BLaER1 treated with 17β-estradiol and CSF1 and Interleukin-3, amounts not matched to agents 10 nM and 100 nM (cell line): ENCODE results near the gene MOCOS.

Experiments used
- H3K27ac ChIP-seq, 11 experiments: shearing (Covaris generic); formaldehyde crosslinking; 2 replicates each; pipeline ENCODE4 v1.8.1; 2022
- H3K27me3 ChIP-seq, 11 experiments: shearing (Covaris generic); formaldehyde crosslinking; 2 replicates each; pipeline ENCODE4 v1.8.1; 2022
- H3K36me3 ChIP-seq, 11 experiments: shearing (Covaris generic); formaldehyde crosslinking; 2 replicates each; pipeline ENCODE4 v1.8.1; 2022
- H3K4me1 ChIP-seq, 10 experiments: shearing (Covaris generic); formaldehyde crosslinking; 2 replicates each; pipeline ENCODE4 v1.8.1; 2022
- H3K4me2 ChIP-seq, 11 experiments: shearing (Covaris generic); formaldehyde crosslinking; 2 replicates each; pipeline ENCODE4 v1.8.1; 2022
- H3K4me3 ChIP-seq, 10 experiments: shearing (Covaris generic); formaldehyde crosslinking; 2 replicates each; pipeline ENCODE4 v1.8.1; 2022
- H3K9ac ChIP-seq, 11 experiments: shearing (Covaris generic); formaldehyde crosslinking; 2 replicates each; pipeline ENCODE4 v1.8.1; 2022
- H3K9me3 ChIP-seq, 11 experiments: shearing (Covaris generic); formaldehyde crosslinking; replicated peaks in 1 of 11; 2 replicates each; pipeline ENCODE4 v1.8.1; 2022
- H4K20me1 ChIP-seq, 11 experiments: shearing (Covaris generic); formaldehyde crosslinking; 2 replicates each; pipeline ENCODE4 v1.8.1; 2022
- Cebpa-rat ChIP-seq, 11 experiments: shearing (Covaris generic); IDR thresholded peaks; 2 replicates each; pipeline ENCODE4 v1.8.1; 2022

Gene MOCOS

DNA sequence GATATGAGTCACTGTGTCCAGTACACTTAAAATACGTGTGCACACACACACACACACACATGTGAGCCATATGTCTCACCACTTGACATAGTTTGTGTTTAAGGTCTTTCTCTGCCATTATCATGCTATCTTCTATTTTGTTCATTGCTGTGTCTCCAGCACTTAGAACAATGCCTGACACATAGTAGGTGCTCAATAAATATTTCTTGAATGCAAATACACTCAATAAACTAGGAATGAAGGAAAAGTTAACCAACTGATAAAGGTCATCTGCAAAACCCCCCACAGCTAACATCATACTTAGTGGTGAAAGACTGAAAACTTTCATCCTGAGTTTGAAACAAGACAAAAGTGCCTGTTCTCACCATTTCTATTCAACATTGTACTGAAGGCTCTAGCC lies 4.4 kb downstream of the MOCOS start:
- no peak for TF ChIP-seq Cebpa-rat (IDR thresholded peaks at IDR 0.05)
- Histone ChIP-seq H3K9me3 (no peaks in the 10 kb centered on the region), H3K36me3 (no peaks in the 10 kb centered on the region), H3K4me2 (no peak overlapping the region), H3K27me3 (peaks cover 17 to 29% (median 24%) of the 10 kb centered on the region in 11 experiments), H3K27ac (no peak overlapping the region), H3K4me1 (peaks cover 5 to 13% (median 11%) of the 10 kb centered on the region in 10 experiments; a peak in 16 of 20 replicates), H3K9ac (no peak overlapping the region), H3K4me3 (no peak overlapping the region), H4K20me1 (no peaks in the 10 kb centered on the region; a peak in 2 of 22 replicates)

DNA sequence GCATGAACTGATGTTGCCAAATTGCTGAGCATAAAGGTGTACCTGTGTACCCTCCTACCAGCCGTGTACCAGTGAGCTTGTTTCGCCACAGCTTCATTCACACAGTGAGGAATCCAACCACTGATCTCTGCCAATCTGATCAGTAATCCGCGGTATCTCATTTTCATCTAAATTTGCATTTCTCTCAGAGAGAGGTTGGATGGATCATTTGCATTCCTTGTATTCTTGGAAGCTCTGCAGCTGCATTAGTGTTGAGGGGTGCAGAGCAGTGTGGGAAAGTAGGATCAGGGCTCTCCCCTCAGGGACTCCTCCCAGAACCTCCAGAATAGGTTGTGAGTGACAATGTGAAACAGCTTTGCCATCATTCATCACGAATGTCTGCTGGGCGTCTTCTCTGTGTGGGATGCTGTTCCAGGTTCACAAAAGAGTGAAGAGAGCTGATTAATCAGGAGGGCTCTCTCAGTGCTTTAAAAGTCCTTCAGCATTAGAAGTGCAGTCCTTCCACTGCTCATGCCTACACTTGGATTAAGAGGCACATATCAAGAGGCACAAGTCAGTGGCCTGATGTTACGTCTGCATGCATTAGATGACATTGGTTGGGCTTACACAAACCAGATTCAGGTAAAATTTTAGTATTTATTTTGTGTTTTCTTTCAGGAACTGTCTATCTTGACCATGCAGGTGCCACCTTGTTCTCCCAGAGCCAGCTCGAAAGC lies 7.5 kb downstream of the MOCOS start:
- Histone ChIP-seq H3K4me3 (no peak overlapping the region), H3K27me3 (0 out of 22 replicates have a peak, but pooled peaks cover 0 to 3% (median 0%) of the 10 kb centered on the region in 11 experiments), H3K36me3 (no peaks in the 10 kb centered on the region), H3K4me1 (no peaks in the 10 kb centered on the region), H3K9me3 (no peaks in the 10 kb centered on the region), H3K9ac (no peak overlapping the region), H3K4me2 (no peak overlapping the region), H4K20me1 (no peaks in the 10 kb centered on the region; a peak in 1 of 22 replicates), H3K27ac (no peak overlapping the region)
- no peak for TF ChIP-seq Cebpa-rat (IDR thresholded peaks at IDR 0.05)

DNA sequence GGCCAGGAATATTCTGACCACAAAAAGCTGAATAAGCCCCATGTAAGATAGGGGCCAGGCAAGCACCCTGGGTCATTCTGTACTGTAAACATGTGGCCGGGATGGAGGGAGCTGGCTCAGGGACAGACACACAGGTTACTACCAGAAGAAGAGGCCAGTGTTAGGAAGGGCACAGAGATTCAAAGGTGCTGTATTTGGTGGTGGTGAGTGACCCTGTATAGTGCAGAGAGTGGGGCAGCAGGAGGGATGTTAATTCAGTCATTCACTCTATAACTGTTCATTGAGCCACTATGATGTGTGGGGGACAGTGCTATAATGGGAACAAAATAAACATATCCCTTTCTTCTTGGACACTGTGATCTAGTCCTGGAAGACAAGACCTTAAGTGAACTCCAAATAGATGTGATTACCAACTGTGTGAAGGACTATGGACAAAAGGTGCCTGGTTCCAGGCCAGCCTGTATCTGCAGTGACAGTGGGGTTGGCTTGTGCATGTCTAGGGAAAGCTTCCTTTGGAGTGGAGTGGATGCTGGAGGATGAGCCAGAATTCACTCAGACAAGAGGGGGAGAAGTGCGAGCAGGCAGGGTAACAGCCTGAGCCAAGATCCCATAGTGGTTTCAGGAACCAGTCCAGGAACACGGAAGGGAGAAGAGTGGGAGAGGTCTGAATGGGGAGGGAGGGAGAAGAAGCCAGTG lies 8.3 kb downstream of the MOCOS start:
- no peak for TF ChIP-seq Cebpa-rat (IDR thresholded peaks at IDR 0.05)
- Histone ChIP-seq H3K4me1 (no peaks in the 10 kb centered on the region), H3K27me3 (no peaks in the 10 kb centered on the region), H3K27ac (no peak overlapping the region), H3K9ac (no peak overlapping the region), H3K4me2 (no peak overlapping the region), H4K20me1 (no peaks in the 10 kb centered on the region; a peak in 1 of 22 replicates), H3K36me3 (no peaks in the 10 kb centered on the region), H3K9me3 (no peaks in the 10 kb centered on the region), H3K4me3 (no peak overlapping the region)

DNA sequence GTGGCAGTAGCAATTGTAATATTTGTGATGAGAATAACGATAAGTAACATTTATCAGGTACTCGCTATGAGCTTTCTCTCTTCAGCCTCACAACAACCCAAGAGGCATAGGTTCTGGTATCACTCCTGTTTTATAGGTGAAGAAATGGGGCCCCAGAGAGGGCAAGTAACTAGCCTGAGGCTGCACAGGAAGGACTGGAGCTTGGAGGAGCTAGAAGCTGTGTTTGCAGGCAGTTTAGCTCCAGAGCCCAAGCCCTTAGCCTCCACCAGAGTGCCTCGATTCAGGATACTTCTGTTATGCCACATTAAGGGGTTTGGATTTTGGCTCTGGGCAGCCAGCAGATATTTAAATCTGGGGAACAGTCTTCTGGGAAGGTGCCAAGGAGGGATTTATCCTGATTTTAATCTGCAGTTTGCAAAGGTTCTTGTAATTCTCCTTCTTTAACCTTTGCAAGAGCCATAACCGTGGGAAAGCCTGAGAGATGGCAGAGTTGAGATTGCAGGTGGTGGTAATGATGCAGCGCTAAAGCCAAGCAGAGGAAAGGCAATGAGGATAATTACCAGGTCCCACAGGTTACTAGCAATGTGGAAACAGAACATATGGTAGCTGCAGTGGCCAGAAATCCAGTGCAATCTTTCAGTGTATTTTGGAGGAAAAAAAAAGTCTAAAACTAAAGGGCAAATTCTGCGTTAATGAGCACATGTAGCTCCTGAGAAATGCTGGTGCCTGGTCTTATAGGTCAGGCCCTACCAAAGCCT lies 9.1 kb downstream of the MOCOS start:
- no peak overlapping the region for H3K9ac ChIP-seq
- H3K4me1 ChIP-seq, result no peaks in the 10 kb centered on the region
- no peaks in the 10 kb centered on the region for H3K27me3 ChIP-seq
- no peaks in the 10 kb centered on the region for H3K36me3 ChIP-seq
- H3K9me3 ChIP-seq, result no peaks in the 10 kb centered on the region
- no peak overlapping the region for H3K4me2 ChIP-seq
- no peak overlapping the region for H3K27ac ChIP-seq
- no peak for TF ChIP-seq Cebpa-rat (IDR thresholded peaks at IDR 0.05)
- H3K4me3 ChIP-seq, result no peak overlapping the region
- H4K20me1 ChIP-seq, result no peaks in the 10 kb centered on the region; a peak in 1 of 22 replicates

DNA sequence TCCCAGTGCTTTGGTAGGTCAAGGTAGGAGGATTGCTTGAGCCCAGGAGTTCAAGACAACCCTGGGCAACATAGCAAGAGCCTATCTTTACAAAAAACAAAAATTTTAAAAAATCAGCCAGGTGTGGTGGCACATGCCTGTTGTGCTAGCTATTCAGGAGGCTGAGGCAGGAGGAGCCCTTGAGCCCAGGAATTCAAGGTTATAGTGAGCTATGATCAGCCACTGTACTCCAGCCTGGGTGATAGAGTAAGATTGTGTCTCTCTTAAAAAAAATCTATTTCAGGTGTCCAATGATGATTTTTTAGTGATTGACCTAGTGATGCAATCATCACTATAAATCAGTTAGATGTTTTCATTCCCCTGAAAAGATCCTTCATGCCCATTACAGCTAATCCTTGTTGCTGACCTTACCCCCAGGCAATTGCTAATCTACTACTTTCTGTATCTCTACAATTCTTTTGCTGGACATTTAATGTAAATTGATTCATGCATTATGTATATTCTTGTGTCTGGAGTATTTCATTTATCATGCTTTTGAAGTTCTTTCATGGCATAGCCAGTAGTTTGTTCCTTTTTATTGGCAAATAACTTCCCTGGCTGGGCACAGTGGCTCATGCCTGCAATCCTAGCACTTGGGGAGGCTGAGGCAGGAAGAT lies 10.3 kb downstream of the MOCOS start:
- no peaks in the 10 kb centered on the region for H3K4me1 ChIP-seq
- no peak overlapping the region for H3K4me2 ChIP-seq
- no peaks in the 10 kb centered on the region for H3K27me3 ChIP-seq
- TF ChIP-seq Cebpa-rat (IDR thresholded peaks at IDR 0.05), result no peak
- H3K9ac ChIP-seq, result no peak overlapping the region
- H3K27ac ChIP-seq, result no peak overlapping the region
- no peak overlapping the region for H3K4me3 ChIP-seq
- no peaks in the 10 kb centered on the region for H3K9me3 ChIP-seq
- no peaks in the 10 kb centered on the region; a peak in 1 of 22 replicates for H4K20me1 ChIP-seq
- no peaks in the 10 kb centered on the region for H3K36me3 ChIP-seq

DNA sequence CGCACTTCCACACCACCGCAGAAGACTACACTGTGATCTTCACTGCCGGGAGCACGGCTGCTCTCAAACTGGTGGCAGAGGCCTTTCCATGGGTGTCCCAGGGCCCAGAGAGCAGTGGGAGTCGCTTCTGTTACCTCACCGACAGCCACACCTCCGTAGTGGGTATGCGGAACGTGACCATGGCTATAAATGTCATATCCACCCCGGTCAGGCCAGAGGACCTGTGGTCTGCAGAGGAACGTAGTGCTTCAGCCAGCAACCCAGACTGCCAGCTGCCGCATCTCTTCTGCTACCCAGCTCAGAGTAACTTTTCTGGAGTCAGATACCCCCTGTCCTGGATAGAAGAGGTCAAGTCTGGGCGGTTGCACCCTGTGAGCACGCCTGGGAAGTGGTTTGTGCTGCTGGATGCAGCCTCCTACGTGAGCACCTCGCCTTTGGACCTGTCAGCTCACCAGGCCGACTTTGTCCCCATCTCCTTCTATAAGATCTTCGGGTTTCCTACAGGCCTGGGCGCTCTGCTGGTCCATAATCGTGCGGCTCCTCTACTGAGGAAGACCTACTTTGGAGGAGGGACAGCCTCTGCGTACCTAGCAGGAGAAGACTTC lies 12.5 kb downstream of the MOCOS start:
- no peak for TF ChIP-seq Cebpa-rat (IDR thresholded peaks at IDR 0.05)
- Histone ChIP-seq H3K9ac (no peak overlapping the region), H3K4me3 (no peak overlapping the region), H3K9me3 (no peaks in the 10 kb centered on the region), H3K27me3 (no peaks in the 10 kb centered on the region), H3K27ac (no peak overlapping the region), H3K36me3 (no peaks in the 10 kb centered on the region), H4K20me1 (no peaks in the 10 kb centered on the region; a peak in 1 of 22 replicates), H3K4me1 (no peaks in the 10 kb centered on the region), H3K4me2 (no peak overlapping the region)

DNA sequence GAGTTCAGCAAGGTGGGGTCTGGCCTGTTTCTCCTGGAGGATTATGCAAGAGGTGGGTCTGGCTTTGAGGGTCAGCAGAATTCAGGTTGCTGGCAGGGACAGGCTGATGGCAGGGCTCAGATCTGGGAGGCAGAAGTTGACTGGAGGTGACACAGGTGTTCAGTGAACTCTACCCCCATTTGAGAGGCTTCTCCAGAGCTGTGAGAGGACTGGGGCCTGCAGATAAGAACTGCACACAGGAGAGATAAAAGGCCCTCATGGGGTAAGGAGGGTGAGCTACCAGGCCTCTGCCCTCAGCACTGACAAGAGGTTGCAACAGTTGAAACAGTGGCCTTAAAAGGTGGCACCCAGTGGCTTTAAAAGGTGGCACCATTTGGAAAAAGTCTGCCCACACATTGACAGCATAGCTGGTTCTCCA lies 13.1 kb downstream of the MOCOS start:
- H3K4me2 ChIP-seq, result no peak overlapping the region
- no peak for TF ChIP-seq Cebpa-rat (IDR thresholded peaks at IDR 0.05)
- H3K4me1 ChIP-seq, result no peaks in the 10 kb centered on the region
- H3K9me3 ChIP-seq, result no peaks in the 10 kb centered on the region
- H3K9ac ChIP-seq, result no peak overlapping the region
- no peaks in the 10 kb centered on the region; a peak in 1 of 22 replicates for H4K20me1 ChIP-seq
- H3K36me3 ChIP-seq, result no peaks in the 10 kb centered on the region
- H3K27ac ChIP-seq, result no peak overlapping the region
- no peaks in the 10 kb centered on the region for H3K27me3 ChIP-seq
- no peak overlapping the region for H3K4me3 ChIP-seq

DNA sequence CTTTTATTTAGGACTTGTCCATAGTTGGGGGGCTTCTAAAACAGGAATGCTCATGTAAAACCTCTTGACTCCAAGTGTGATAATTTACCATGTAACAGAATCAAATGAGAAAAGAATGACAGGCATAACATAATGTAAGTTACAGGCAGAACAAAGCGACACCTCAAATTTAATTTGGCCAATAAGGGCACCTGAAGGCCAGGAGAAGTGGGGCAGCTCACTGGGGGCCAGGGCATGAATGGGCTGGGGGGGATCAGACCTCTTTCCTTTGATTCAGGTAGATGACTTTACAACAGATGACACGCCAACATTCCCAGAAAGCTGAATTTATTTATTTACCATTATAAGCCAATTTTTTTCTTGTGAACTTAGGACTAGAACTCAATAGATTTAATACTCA lies 14.5 kb downstream of the MOCOS start:
- H3K4me3 ChIP-seq, result no peak overlapping the region
- TF ChIP-seq Cebpa-rat (IDR thresholded peaks at IDR 0.05), result no peak

More for the DNA sequence above, 14.5 kb downstream of the MOCOS start:
- Histone ChIP-seq H3K9me3 (no peaks in the 10 kb centered on the region), H3K36me3 (no peaks in the 10 kb centered on the region), H3K27ac (no peak overlapping the region), H4K20me1 (no peaks in the 10 kb centered on the region), H3K9ac (no peak overlapping the region), H3K4me1 (no peaks in the 10 kb centered on the region), H3K27me3 (no peaks in the 10 kb centered on the region), H3K4me2 (no peak overlapping the region)
